HUDEP-2 (cell line): Measurements from ENCODE around the gene CLDN18.

Experiments used
- DNase-seq, 76 experiments: peaks; one replicate each; lab custom pipeline; 2025; ENCODE audit not compliant: unreplicated experiment in 76 of 76; lab: John Stamatoyannopoulos, UW

Gene CLDN18

GRCh38 chr3:138023754-138024153 lies 13.8 kb downstream of the CLDN18 start:
- no peak for DNase-seq

GRCh38 chr3:138025553-138025952 lies 15.6 kb downstream of the CLDN18 start:
- no peak for DNase-seq

GRCh38 chr3:138027821-138028220 lies 17.9 kb downstream of the CLDN18 start:
- DNase-seq: no peak

- no peak for DNase-seq
Measured at GRCh38 chr3:138030734-138031280, 20.8 kb downstream of the CLDN18 start.

GRCh38 chr3:138031536-138031935 lies 21.6 kb downstream of the CLDN18 start:
- no peak for DNase-seq

GRCh38 chr3:138032567-138032966 lies 22.6 kb downstream of the CLDN18 start:
- no peak for DNase-seq

- DNase-seq: no peak
Measured at GRCh38 chr3:138033202-138033691, 23.3 kb downstream of the CLDN18 start.

GRCh38 chr3:138034918-138035317 lies 25.0 kb downstream of the CLDN18 start:
- no peak for DNase-seq

GRCh38 chr3:138036572-138036971 lies 26.6 kb downstream of the CLDN18 start:
- DNase-seq: no peak

GRCh38 chr3:138038725-138039462 lies 28.9 kb downstream of the CLDN18 start:
- no peak for DNase-seq

GRCh38 chr3:138042043-138042442 lies 32.1 kb downstream of the CLDN18 start:
- DNase-seq: no peak

- DNase-seq: no peak
Measured at GRCh38 chr3:138043266-138044029, 33.5 kb downstream of the CLDN18 start.

- DNase-seq: no peak
Measured at GRCh38 chr3:138046085-138046484, 36.1 kb downstream of the CLDN18 start.

- DNase-seq: no peak
Measured at GRCh38 chr3:138046955-138047354, 37.0 kb downstream of the CLDN18 start.

- DNase-seq: no peak
Measured at GRCh38 chr3:138047596-138048158, 37.7 kb downstream of the CLDN18 start.

- DNase-seq: no peak
Measured at GRCh38 chr3:138049157-138049919, 39.4 kb downstream of the CLDN18 start.

GRCh38 chr3:138051947-138052802 lies 42.2 kb downstream of the CLDN18 start:
- peak in 15 of 76 experiments; percentile 2 to 35 (median 13) for DNase-seq

- no peak for DNase-seq
Measured at GRCh38 chr3:138054057-138054456, 44.1 kb downstream of the CLDN18 start.

GRCh38 chr3:138057384-138057783 lies 47.4 kb downstream of the CLDN18 start:
- no peak for DNase-seq

GRCh38 chr3:138059261-138059660 lies 49.3 kb downstream of the CLDN18 start:
- no peak for DNase-seq
